ENCODE measurements around the gene SLC22A5.
"Not testable (repeated sequence)": the region's sequence is repeated elsewhere in the genome, so short reads cannot be mapped to it uniquely, and the experiment has no call there.

SLC22A5 gene

DNA sequence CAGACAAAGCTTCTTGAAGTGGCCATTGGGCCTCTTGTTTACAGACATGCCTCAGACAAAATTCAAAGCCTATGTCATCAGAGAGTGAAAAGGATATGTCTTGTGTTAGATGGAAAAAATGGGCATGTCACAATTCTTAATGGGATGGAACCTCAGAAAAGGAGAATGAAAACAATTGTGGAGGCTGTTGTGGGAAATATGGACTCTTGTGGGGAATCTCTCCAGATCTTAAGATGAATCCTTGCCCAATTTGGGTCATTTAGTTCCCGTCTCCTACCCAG is 19.5 kb downstream of the SLC22A5 start:
- no peak for DNase-seq

DNA sequence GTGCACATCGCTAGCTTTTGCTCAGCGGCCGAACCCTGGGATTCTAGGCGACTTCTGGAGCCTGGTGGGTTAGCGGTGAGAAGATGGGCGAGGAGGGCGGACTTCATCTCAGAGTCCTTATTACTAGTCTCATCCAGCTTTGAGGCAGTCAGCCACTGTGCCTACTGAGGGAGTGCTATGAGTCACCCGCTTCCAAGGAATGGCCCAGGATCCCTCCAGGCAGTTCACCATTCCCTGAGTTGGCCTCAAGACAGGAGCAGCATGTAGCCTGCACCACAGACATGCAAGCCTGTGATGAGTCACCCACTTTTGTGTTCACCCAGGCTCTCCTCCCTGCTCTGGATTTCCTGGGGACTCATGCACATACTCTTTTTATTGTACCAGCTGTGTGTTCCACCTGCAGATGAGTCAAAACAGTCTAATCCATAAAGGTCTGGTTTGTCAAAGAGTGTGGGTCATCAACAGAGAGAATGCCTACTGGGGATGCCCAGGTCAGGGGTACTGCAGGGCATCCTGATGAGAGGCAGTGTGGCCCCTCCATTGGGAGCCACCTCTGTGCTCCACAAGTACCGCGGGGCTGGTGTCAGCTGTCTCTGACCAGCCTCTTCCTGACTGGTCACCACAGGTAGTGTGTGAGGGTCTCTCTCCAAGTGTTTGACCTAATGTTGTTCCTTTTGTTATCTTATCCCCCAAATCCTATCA is 20.2 kb downstream of the SLC22A5 start:
- DNase-seq = no peak

DNA sequence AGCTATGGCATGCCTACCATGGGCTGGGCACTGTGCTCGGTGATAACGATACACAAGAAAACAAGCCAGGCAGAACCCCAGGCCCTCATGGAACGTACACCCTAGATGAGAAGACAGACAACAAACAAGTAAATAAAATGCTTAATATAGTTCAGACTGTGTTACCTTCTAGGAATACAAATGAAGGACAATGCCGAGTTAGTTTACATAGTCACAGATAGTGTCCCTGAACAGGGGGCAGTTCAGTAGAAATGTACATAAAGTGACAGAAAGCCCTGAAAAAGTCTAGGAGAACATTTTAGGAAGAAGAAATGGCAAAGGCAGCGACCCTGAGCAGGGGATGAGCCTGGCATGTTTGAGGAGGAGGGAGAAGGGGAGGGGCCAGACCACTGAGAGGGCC is 21.7 kb downstream of the SLC22A5 start:
- no peak for DNase-seq

DNA sequence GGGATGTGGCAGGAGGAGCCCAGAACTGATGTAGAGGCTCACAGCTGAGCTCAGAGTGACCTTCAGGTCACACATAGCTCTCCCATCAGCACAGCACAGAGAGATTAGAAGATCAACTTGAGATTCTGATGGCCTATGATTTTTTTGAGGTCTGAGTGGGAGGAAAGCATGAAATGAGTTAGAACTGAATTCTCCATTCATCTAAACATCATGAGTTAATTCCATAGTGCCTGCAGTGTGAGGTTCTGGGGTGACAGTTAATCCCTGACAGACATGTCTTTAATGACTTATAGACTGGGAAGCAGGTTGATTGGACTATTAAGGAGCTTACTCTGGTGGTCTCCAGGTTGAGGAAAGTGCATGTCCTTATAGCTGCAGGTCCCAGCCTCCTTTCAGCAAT is 22.4 kb downstream of the SLC22A5 start:
- DNase-seq = no peak

DNA sequence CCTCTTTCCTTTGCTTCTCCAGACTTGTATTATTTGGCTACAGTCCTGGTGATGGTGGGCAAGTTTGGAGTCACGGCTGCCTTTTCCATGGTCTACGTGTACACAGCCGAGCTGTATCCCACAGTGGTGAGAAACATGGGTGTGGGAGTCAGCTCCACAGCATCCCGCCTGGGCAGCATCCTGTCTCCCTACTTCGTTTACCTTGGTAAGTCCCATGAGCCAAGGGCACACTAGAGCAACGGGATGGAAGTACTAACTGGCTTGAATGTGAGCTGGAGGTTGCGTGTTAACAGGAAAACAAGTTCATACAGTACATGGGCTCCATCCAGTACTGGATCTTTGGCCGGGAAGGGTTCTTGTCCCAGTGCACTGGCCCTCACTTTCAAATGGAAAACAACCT is 22.9 kb downstream of the SLC22A5 start:
- DNase-seq = no peak

DNA sequence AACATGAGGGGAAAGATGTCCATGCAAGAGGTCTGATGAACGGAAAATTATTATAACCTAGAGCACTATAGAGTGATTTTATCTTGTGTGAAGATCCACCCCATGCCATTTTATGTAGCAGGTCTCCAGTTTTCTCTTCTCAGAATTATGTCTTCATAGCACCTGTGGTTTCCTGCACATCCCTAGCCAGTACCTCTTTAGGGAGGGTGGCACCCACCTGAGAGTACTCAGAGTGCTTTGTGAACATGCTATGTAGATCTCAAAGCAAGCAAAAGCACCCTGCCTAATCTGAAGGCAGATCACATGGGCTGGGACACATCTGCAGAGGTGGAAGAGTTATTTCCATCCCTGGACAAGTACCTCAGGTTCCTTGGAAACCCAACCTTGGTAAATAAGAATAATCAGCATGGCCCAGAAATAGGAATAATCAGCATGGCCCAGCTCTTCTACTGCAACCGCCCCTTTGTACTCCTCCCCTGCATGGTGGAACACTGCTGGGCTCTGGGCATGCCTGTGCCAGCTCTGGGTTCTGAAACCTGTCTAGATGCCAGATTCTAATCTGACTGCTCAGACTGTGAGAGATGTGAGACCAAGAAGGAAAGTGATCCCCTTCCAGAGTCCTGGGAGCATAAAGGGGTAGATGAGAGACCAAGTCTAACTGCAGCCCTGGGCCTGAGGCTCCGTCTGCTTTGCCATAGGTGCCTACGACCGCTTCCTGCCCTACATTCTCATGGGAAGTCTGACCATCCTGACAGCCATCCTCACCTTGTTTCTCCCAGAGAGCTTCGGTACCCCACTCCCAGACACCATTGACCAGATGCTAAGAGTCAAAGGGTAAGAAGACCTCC is 23.7 kb downstream of the SLC22A5 start:
- no peak for DNase-seq

DNA sequence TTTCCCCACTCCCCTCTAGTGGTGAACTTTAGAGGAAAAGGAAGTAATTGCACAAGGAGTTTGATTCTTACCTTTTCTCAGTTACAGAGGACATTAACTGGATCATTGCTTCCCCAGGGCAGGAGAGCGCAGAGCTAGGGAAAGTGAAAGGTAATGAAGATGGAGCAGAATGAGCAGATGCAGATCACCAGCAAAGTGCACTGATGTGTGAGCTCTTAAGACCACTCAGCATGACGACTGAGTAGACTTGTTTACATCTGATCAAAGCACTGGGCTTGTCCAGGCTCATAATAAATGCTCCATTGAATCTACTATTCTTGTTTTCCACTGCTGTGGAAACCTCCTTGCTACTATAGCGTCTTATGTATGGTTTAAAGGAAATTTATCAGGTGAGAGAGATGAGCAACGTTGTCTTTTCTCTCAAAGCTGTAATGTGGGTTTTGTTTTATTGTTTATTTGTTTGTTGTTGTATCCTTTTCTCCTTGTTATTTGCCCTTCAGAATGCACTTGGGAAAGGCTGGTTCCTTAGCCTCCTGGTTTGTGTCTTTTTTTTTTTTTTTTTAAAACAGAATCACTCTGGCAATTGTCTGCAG is 25.3 kb downstream of the SLC22A5 start:
- DNase-seq = no peak

DNA sequence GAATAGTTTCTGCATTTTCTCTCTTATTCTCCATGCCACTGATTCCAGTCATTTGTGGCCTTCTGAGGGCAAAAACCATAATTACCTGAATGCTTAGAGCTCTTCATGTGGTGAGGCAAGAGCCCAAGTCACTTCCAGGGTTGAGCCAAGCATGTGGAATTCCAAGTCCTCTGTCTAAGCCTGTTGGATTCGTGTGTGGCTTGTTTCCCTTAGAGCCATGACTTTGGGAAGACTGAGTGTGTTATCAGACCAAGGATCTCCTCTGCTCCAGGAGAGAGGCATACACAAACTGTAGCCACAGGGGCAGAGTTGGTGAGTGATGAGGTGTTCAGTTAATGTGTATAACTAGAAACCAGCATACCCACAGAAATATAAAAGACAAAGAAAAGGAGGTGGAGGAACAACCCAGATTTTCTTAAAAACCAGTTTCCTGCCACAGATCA is 27.1 kb downstream of the SLC22A5 start:
- DNase-seq = no peak

DNA sequence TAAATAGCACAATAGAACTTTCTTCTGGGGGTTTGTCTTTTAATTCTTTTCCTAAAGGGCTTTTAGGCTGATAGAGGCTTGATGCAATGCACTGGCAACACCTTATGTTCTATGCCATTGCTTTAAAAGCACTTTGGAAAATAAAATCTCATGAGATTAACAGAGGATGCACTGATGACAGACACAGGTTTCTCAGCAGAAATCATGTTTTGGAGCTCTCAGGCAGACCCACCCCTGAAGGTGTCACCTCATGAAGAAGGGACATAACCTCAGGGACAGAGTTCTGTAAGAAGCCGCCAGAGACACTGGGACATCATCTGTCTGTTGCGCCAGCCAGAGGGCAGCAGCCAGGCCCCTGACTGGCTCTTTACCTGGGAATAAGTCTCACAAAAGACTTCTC is 27.7 kb downstream of the SLC22A5 start:
- DNase-seq = no peak

DNA sequence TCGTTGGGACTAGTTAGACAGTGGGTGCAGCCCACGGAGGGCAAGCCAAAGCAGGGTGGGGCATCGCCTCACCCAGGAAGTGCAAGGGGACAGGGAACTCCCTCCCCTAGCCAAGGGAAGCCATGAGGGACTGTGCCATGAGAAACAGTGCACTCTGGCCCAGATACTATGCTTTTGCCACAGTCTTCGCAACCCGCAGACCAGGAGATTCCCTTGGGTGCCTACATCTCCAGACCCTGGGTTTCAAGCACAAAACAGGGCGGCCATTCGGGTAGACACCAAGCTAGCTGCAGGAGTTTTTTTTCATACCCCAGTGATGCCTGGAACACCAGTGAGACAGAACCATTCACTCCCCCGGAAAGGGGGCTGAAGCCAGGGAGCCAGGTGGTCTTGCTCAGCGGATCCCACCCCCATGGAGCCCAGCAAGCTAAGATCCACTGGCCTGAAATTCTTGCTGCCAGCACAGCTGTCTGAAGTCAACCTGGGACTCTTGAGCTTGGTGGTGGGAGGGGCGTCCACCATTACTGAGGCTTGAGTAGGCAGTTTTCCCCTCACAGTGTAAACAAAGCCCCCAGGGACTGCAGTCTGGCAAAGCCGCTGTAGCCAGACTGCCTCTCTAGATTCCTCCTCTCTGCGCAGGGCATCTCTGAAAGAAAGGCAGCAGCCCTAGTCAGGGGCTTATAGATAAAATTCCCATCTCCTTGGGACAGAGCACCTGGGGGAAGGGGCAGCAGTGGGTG is 28.6 kb downstream of the SLC22A5 start:
- DNase-seq = not testable (repeated sequence)

DNA sequence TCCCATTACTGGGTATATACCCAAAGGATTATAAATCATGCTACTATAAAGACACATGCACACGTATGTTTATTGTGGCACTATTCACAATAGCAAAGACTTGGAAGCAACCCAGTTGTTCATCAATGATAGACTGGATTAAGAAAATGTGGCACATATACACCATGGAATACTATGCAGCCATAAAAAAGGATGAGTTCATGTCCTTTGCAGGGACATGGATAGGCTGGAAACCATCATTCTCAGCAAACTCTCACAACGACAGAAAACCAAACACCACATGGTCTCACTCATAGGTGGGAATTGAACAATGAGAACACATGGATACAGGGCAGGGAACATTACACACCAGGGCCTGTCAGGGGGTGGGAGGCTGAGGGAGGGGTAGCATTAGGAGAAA is 34.5 kb downstream of the SLC22A5 start:
- not testable (repeated sequence) for DNase-seq

DNA sequence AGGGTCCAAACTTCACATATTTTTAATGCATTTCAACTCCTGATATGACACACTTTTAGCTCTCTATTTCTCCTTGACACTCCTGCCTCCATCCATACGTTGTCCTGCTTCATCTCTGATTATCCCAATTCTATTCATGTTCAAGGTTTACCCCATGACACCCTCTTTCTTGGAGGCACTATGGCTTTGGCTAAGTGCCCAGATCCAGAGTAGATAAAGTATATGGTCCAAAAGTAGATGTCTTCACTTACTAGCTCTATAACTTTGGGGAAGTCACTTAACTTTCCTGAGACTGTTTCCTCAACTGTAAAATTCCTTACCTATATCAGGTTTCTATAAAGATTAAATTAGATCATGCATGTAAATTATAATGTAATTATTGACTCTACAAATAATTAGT is 36.1 kb downstream of the SLC22A5 start:
- DNase-seq = no peak

DNA sequence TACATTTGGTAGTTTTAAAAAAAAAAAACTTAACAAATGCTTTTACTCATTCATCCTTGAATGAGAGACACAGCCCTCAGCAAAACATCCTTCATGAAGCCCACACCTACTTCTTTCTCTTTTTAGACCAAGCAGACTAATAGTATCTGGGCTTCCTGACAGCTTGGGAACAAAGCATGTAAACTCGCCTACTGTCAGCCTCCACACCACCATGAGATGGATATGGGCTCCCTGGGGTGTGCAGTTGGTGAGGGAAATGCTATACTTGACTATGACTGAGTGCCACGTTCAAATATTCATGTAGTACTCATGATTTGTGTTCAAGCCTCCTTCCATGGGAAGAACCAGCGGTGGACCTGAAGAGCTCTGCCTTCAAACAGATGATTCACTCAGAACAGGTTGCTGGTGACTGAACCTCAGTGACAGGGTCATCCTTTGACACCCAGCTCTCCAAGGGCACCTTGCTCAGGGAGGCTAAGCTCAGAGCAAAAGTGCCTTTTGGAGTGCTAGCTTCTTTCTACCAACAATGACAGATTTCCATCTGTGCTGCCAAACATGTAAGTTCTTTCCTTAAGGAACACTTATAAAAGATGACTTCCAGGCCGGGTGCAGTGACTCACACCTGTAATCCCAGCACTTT is 36.8 kb downstream of the SLC22A5 start:
- no peak for DNase-seq

DNA sequence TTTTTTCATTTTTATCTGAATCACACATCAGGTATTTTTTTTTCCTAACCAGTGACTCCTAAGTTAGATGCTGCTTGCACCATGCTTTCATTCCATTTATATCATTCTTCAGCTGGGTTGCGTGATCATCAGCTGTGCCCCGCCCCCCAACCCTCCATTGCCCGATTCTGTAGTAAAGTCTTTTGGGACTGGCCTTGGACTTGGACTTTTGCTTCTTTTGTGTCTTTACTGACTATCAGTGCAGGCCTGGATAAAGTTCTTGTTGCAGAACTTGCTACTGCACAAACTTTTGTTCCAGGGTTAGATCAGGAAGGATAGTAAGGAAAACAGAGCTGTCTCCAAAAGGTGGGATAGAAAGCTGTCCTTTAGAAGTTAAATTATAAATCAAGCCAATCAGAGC is 38.5 kb downstream of the SLC22A5 start:
- DNase-seq = no peak

DNA sequence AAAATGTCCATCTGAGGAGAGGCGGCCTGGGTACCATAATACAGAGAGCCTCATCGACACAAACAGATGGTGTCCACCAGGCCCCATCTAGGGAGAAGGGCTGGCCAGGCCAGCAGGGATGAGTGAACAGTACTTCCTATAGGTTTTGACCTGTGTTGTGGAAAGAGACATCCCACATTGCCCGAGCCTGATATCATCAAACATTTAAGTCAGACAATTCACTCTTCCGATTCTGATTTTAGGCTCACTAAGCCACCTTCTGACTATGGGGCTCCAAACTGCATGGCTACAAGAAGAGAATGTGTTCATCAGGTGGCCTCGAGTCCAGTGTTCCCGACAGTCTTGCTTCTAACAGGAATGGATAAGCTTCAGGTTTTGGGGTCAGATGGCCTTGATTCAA is 38.9 kb downstream of the SLC22A5 start:
- DNase-seq = no peak

DNA sequence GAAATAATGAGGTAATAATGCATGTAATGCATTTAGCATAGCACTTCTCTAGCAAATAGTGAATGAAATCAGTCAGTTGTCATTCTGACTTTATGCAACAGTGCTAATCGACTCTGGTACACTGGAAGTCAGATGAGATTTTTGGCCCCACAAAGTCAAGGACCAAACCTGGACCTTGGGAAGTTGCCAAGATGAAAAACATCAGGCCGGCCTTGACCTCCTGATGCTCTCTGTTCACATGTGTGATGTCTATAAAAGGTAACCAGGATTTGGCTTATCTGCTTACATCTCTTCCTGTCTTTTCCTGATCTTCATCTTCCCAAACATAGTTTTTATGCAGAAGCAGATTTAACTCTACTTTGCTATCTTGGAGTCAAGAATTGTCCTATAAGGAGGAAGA is 39.5 kb downstream of the SLC22A5 start:
- no peak for DNase-seq

DNA sequence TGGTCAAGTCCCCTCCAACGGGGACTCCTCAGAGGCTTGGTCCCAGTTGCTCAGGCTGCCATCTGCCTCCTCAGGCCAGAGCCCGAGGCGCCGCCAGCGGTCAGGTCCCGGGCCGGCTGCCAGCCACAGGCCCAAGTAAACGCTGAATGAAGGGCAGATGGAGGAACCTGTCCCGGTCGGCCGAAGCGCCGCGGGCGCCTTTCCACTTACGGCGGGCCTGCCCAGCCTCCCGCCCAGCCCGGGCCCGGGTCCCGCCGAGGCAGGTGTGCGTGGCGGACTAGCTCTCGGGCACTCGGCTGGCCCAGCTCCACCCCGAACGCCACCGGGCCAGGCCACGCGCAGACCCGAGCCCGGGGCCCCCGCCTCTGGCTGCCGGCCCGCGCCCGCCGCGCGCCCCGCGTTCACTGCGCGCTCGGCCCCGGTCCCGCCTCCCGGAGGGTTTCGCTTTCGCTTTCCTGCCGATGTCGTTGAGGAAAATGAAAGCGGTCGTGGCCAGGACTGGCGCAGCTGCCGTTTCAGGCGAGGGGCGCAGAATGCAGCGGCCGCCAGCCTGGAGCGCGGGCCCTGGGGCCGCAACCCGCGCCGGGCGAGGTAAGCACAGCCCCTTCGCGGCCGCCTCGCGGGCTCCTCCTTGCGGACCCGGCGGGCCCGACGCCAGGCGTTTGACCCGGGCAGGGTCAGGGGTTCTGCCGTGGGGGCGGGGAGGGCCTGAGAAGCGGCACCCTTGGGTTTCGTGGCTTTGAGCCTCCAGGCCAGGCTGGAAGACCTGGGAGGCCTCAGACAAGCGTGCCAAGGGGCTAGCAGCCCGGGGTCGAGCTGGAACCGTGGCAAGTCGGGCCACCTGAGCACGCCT is 41.2 kb downstream of the SLC22A5 start:
- DNase-seq = peak; percentile 73

DNA sequence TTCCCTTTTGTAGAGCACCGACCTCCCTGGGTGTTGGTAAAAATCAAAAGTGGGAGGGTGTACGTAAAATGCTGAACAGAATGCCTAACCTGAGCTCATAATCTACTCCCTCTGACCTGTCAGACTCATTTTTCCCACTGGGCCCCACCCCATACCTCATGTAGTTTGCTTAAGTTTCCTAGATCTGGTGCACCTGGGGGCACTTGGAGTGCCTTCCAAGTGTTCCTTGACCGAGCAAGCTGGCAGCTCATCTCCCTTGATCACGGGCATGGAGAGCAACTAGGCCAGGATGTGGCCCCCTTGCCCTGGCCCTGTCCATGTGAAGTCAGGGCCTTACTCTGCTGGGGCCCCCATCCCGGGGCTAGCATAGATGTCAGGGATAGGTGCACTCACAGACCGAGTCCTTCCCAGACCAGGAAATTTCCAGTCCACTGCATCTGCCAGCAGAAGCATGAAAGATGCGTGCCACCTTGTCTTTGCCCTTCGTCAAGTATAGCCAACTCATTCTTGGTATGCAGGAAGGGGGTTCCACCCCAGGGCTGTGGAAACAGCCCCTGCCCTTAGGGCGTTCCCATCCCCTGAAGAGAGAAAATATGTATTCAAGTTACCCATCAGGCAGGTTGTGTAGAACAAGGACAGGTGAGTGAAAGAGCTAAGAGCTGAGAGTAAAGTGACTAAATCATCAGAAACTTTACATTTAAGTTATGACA is 41.9 kb downstream of the SLC22A5 start:
- no peak for DNase-seq

DNA sequence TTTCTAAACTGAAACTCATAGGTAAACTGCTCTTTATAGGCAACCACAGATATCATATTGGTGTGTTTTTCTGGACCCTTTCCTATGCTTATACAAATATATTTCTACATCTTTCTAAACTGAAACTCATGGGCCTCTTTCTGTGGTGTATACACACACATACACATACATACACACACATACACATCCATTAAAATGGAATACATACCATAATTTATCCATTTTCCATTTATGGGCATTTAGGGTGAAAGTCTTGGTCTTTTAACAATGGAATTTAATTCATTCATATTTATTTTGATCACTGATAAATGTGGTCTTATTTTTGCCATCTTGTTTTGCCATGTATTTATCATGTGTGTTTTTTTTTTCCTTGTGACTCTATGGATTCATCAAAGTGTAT is 44.1 kb downstream of the SLC22A5 start:
- no peak for DNase-seq

DNA sequence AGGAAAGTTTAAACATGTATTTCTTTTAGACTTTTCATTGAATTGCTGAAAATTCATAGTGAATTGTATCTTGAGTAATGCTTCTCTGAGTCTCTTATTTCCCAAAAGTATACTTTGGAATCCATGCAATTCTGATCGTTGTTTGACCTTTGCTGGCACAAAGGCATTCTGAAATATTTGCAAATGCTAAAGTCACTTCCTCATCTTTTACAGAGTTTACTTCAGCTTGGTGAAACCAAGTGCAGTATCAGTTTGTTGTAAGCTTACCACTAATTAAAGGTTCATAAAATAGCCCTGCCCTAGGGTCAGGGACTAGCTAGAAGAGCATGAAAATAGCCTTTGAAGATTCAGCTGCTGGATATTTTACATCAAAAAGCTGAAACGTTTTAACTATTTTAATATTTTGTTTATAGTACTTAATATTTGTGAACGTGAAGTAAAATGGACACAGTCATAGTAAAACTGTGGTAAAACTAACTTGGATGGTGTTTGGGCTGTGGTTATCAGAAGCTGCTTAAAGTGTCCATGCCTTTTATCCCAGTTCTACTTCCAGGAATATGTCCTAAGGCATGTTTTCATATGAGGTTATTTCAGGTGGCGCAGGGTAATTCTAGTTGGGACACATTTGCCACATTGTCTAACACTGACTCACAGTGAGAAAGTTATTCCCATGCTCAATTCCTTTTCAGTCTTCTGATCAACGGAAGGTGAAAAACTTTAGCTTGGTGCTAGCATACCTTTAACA is 45.3 kb downstream of the SLC22A5 start:
- no peak for DNase-seq

DNA sequence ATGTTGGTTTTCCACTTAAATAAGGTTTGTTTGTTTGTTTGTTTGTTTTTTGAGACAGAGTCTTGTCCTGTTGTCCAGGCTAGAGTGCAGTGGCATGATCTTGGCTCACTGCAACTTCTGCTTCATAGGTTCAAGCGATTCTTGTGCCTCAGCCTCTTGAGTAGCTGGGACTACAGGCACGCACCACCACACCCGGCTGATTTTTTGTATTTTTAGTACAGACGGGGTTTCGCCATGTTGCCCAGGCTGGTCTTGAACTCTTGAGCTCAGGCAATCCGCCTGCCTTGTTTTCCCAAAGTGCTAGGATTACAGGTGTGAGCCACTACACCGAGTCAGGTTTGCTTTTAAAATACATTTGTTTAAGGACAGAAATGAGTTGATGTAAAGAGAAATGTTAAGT is 46.0 kb downstream of the SLC22A5 start:
- not testable (repeated sequence) for DNase-seq

All from effector CD8-positive, alpha-beta T cell (primary cell).